ENCODE results near the gene NCOA3. TPM values are rescaled to one million over a fixed set of nuclear protein-coding genes. Genes with fewer than 3 reads are reported as not detected.

NCOA3 gene
- total and polyA plus RNA-seq, 2 experiments from 2014 or later = 6.7 to 25.8 TPM

DNA sequence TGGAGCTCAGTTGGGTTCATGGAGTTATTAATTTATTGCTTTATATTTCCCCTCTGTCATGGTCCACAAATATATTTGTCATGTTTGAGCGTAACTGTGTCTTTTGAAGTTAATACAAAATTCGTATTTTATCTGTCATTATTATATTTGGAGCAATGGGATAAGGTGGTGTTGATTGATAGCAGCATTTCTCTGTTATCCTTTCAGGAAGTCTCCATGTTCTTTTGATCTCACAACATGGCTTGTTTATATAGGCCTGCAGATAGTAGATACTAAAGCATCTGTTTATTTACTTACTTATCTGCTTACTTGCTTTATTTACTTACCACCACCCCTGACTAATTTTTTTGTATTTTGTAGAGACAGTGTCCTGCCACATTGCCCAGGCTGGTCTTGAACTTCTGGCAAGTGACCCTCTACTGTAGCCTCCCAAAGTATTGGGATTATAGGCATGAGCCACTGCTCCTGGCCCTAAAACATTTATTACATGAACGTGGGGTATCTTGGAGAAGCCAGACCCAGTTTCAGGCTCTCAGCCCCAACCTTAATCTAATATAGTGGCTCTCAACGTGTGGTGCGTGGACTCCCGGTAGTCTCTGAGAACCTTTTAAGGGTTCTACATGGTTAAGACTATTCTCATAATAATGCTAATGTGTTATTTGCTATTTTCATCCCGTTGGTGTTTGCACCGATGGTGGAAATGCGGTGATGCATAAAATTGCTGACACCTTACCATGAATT is 104.2 kb downstream of the NCOA3 start (continued):
- TF ChIP-seq, protein P1, sequence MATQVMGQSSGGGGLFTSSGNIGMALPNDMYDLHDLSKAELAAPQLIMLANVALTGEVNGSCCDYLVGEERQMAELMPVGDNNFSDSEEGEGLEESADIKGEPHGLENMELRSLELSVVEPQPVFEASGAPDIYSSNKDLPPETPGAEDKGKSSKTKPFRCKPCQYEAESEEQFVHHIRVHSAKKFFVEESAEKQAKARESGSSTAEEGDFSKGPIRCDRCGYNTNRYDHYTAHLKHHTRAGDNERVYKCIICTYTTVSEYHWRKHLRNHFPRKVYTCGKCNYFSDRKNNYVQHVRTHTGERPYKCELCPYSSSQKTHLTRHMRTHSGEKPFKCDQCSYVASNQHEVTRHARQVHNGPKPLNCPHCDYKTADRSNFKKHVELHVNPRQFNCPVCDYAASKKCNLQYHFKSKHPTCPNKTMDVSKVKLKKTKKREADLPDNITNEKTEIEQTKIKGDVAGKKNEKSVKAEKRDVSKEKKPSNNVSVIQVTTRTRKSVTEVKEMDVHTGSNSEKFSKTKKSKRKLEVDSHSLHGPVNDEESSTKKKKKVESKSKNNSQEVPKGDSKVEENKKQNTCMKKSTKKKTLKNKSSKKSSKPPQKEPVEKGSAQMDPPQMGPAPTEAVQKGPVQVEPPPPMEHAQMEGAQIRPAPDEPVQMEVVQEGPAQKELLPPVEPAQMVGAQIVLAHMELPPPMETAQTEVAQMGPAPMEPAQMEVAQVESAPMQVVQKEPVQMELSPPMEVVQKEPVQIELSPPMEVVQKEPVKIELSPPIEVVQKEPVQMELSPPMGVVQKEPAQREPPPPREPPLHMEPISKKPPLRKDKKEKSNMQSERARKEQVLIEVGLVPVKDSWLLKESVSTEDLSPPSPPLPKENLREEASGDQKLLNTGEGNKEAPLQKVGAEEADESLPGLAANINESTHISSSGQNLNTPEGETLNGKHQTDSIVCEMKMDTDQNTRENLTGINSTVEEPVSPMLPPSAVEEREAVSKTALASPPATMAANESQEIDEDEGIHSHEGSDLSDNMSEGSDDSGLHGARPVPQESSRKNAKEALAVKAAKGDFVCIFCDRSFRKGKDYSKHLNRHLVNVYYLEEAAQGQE (IDR thresholded peaks at IDR 0.05; ENCODE audit: unreplicated experiment) = no peak
- TF ChIP-seq POLR2AphosphoS5 (IDR thresholded peaks at IDR 0.05; ENCODE audit: low read depth) = no peak
- TF ChIP-seq CREB1 (CRISPR knock-in tag; IDR thresholded peaks at IDR 0.05; ENCODE audit: low read depth) = no peak
- no peak for TF ChIP-seq ZNF331 (CRISPR knock-in tag; IDR thresholded peaks at IDR 0.05; ENCODE audit: low read depth)
- TF ChIP-seq EZH2phosphoT487 (IDR thresholded peaks at IDR 0.05; ENCODE audit: unreplicated experiment) = no peak

DNA sequence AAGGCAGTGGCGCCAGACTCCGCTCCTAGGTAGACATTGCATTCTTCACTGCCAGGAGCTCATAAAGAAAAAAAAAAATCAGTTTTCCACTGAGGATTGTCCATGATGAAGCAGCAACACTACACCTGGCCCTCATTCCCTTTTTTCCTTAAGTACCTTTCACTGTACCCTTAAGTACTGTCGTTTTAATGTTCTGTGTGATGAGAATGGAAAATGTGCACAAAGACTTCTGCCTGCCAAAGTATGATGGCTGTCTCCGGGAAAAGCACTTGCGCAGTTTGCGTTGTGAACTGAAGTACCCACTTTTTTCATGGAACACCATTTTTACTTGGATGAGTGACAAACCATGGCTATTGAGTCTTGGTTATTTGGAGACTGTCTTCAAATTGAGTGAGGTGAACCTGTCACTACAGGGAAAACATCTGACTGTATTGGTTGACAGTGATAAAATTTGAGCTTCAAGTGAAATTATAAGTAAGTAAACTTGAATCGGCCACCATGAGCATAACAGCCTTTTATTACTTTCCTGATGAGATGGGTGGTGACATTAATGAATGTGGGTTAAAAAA is 104.8 kb downstream of the NCOA3 start:
- TF ChIP-seq EZH2phosphoT487 (IDR thresholded peaks at IDR 0.05; ENCODE audit: unreplicated experiment) (no peak), POLR2AphosphoS5 (IDR thresholded peaks at IDR 0.05; ENCODE audit: low read depth) (no peak), EZH2 (IDR thresholded peaks at IDR 0.05; ENCODE audit: low read depth, unreplicated experiment) (no peak), CREB1 (CRISPR knock-in tag; IDR thresholded peaks at IDR 0.05; ENCODE audit: low read depth) (no peak), NANOG (IDR thresholded peaks at IDR 0.05; ENCODE audit: borderline replicate concordance) (no peak)
- TF ChIP-seq, protein P2, sequence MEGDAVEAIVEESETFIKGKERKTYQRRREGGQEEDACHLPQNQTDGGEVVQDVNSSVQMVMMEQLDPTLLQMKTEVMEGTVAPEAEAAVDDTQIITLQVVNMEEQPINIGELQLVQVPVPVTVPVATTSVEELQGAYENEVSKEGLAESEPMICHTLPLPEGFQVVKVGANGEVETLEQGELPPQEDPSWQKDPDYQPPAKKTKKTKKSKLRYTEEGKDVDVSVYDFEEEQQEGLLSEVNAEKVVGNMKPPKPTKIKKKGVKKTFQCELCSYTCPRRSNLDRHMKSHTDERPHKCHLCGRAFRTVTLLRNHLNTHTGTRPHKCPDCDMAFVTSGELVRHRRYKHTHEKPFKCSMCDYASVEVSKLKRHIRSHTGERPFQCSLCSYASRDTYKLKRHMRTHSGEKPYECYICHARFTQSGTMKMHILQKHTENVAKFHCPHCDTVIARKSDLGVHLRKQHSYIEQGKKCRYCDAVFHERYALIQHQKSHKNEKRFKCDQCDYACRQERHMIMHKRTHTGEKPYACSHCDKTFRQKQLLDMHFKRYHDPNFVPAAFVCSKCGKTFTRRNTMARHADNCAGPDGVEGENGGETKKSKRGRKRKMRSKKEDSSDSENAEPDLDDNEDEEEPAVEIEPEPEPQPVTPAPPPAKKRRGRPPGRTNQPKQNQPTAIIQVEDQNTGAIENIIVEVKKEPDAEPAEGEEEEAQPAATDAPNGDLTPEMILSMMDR (conservative IDR thresholded peaks at IDR 0.05; ENCODE audit: low read depth in 2 of 2) = no peak

More for the DNA sequence above, 104.8 kb downstream of the NCOA3 start:
- Mint-ChIP-seq H3K27me3 (ENCODE audit: insufficient read depth, low read depth, poor library complexity) (no peaks in the 10 kb centered on the region), H3K36me3 (ENCODE audit: low read depth) (peaks cover 14% of the 10 kb centered on the region), H3K4me1 (peaks cover 17% of the 10 kb centered on the region; the same call in 2 of the 3 replicates), H3K4me3 (no peak overlapping the region), H3K27ac (no peak overlapping the region), H3K9me3 (peaks cover 11% of the 10 kb centered on the region)
- Histone ChIP-seq H4K20me1 (replicated peaks; ENCODE audit: insufficient read depth) (no peaks in the 10 kb centered on the region), H3K9me2 (ENCODE audit: insufficient read depth) (no peaks in the 10 kb centered on the region), H3K4me1 (ENCODE audit: insufficient read depth) (no peaks in the 10 kb centered on the region), H3K4me2 (no peak overlapping the region), H3K36me3 (ENCODE audit: insufficient read depth) (no peaks in the 10 kb centered on the region), H3K27me3 (ENCODE audit: insufficient read depth) (no peaks in the 10 kb centered on the region), H3K4me3 (no peak overlapping the region), H2AFZ (no peak overlapping the region), H3K27ac (ENCODE audit: low read depth) (no peak overlapping the region), H3K79me2 (replicated peaks; ENCODE audit: insufficient read depth) (peaks cover 58% of the 10 kb centered on the region), H3F3A (replicated peaks; ENCODE audit: low read depth) (no peaks in the 10 kb centered on the region)
- DNase-seq (ENCODE audit: low spot score) (no peak), ATAC-seq (no peak)

Measured in GM23338 (cell line).